ENCODE measurements around the gene R3HDM1. TPM values are rescaled to one million over a fixed set of nuclear protein-coding genes. Genes with fewer than 3 reads are reported as not detected.

The R3HDM1 gene
- polyA plus RNA-seq, 2 of the 4 experiments (the other 2 are of a cell fraction): 27.6 to 63.3 TPM

- POLR2A ChIA-PET: no interaction called here
- Histone ChIP-seq H3K27ac (no peak overlapping the region), H3K9me3 (no peaks in the 10 kb centered on the region), H3K4me1 (no peaks in the 10 kb centered on the region), H3K4me2 (no peak overlapping the region), H3K4me3 (no peak overlapping the region)
- whole genome bisulfite sequencing (ENCODE audit: missing lambda C conversion rate): 94% methylated on average over 3 of the region's 3 CpGs
- DNase-seq (ENCODE audit: low read depth in 1 of 2, low spot score in 1 of 2): no peak
- ATAC-seq: no peak
- TF ChIP-seq EHF (CRISPR knock-in tag; IDR thresholded peaks at IDR 0.05): no peak
- no peak for TF ChIP-seq ZC3H11A (IDR thresholded peaks at IDR 0.05)
- no peak for TF ChIP-seq CTCF (IDR thresholded peaks at IDR 0.05)
- TF ChIP-seq, protein P1, sequence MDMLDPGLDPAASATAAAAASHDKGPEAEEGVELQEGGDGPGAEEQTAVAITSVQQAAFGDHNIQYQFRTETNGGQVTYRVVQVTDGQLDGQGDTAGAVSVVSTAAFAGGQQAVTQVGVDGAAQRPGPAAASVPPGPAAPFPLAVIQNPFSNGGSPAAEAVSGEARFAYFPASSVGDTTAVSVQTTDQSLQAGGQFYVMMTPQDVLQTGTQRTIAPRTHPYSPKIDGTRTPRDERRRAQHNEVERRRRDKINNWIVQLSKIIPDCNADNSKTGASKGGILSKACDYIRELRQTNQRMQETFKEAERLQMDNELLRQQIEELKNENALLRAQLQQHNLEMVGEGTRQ (IDR thresholded peaks at IDR 0.05): no peak
- TF ChIP-seq PHF8 (IDR thresholded peaks at IDR 0.05; ENCODE audit: borderline replicate concordance, low read depth): no peak
- no peak for TF ChIP-seq POLR2A (IDR thresholded peaks at IDR 0.05; ENCODE audit: low read length)
- no peak for TF ChIP-seq REST (IDR thresholded peaks at IDR 0.05)
- no peak for TF ChIP-seq CBX8 (IDR thresholded peaks at IDR 0.05)
- TF ChIP-seq RFX5 (IDR thresholded peaks at IDR 0.05): no peak
- no peak for TF ChIP-seq E2F6 (IDR thresholded peaks at IDR 0.05; ENCODE audit: borderline replicate concordance, low read depth)
- no peak for TF ChIP-seq TFCP2L1 (CRISPR knock-in tag; IDR thresholded peaks at IDR 0.05)
- TF ChIP-seq HOXA7 (CRISPR knock-in tag; IDR thresholded peaks at IDR 0.05): no peak
- TF ChIP-seq MAX (IDR thresholded peaks at IDR 0.05): no peak
- no peak for TF ChIP-seq FOSB (CRISPR knock-in tag; IDR thresholded peaks at IDR 0.05)
- no peak for FAIRE-seq
- CTCF ChIA-PET: interaction anchor here (1.6 kb wide), 1 partner anchor 672 kb away, joined by 4 read pairs; no protein-coding TSS in a partner anchor
Observed at GRCh38 chr2:135676031-135676430, 144.7 kb downstream of the R3HDM1 start.

- H3K9me3 ChIP-seq: no peaks in the 10 kb centered on the region
- TF ChIP-seq MAZ (IDR thresholded peaks at IDR 0.05; ENCODE audit: borderline replicate concordance, low read depth, low read length): no peak
- no peak for TF ChIP-seq ZC3H11A (IDR thresholded peaks at IDR 0.05)
- TF ChIP-seq, protein P2, sequence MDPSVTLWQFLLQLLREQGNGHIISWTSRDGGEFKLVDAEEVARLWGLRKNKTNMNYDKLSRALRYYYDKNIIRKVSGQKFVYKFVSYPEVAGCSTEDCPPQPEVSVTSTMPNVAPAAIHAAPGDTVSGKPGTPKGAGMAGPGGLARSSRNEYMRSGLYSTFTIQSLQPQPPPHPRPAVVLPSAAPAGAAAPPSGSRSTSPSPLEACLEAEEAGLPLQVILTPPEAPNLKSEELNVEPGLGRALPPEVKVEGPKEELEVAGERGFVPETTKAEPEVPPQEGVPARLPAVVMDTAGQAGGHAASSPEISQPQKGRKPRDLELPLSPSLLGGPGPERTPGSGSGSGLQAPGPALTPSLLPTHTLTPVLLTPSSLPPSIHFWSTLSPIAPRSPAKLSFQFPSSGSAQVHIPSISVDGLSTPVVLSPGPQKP (IDR thresholded peaks at IDR 0.05; ENCODE audit: low read depth, low read length): no peak
- no peak for TF ChIP-seq HOXB13 (CRISPR knock-in tag; IDR thresholded peaks at IDR 0.05; ENCODE audit: low read depth)
- no peak for TF ChIP-seq RNF2 (IDR thresholded peaks at IDR 0.05; ENCODE audit: borderline replicate concordance, low read depth)
- no peak for TF ChIP-seq KDM5A (IDR thresholded peaks at IDR 0.05)
- no peak for TF ChIP-seq EHMT2 (IDR thresholded peaks at IDR 0.05; ENCODE audit: low read depth)
- TF ChIP-seq NFE2L2 (conservative IDR thresholded peaks at IDR 0.05; ENCODE audit: low read length): no peak
- TF ChIP-seq, protein P3, sequence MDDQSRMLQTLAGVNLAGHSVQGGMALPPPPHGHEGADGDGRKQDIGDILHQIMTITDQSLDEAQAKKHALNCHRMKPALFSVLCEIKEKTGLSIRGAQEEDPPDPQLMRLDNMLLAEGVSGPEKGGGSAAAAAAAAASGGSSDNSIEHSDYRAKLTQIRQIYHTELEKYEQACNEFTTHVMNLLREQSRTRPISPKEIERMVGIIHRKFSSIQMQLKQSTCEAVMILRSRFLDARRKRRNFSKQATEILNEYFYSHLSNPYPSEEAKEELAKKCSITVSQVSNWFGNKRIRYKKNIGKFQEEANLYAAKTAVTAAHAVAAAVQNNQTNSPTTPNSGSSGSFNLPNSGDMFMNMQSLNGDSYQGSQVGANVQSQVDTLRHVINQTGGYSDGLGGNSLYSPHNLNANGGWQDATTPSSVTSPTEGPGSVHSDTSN (IDR thresholded peaks at IDR 0.05): no peak
- TF ChIP-seq TP53 (CRISPR knock-in tag; IDR thresholded peaks at IDR 0.05): no peak
- no peak for TF ChIP-seq NPAS2 (CRISPR knock-in tag; IDR thresholded peaks at IDR 0.05; ENCODE audit: borderline replicate concordance)
- TF ChIP-seq CHD2 (IDR thresholded peaks at IDR 0.05; ENCODE audit: low read length, partially characterized antibody): no peak
- no peak for TF ChIP-seq CBX8 (IDR thresholded peaks at IDR 0.05)
- TF ChIP-seq SMC3 (IDR thresholded peaks at IDR 0.05): no peak
- no peak for TF ChIP-seq TFCP2L1 (CRISPR knock-in tag; IDR thresholded peaks at IDR 0.05)
- TF ChIP-seq KDM1A (IDR thresholded peaks at IDR 0.05; ENCODE audit: low read depth): no peak
- TF ChIP-seq RFX5 (IDR thresholded peaks at IDR 0.05): no peak
- H3K4me1 ChIP-seq: no peaks in the 10 kb centered on the region
- no peak for DNase-seq (ENCODE audit: low read depth in 1 of 2, low spot score in 1 of 2)
- ChIA-PET POLR2A (no interaction called here), CTCF (interaction anchor here (1.4 kb wide), 1 partner anchor 12 kb away, joined by 4 read pairs; no protein-coding TSS in a partner anchor)
- FAIRE-seq: no peak
- H3K27ac ChIP-seq: no peak overlapping the region
- H3K4me2 ChIP-seq: no peak overlapping the region
- H3K4me3 ChIP-seq: no peak overlapping the region
- no peak for ATAC-seq
- WGBS (ENCODE audit: missing lambda C conversion rate): 88% methylated on average over 2 of the region's 2 CpGs
Observed at GRCh38 chr2:135679125-135679524, 147.8 kb downstream of the R3HDM1 start.

Data from A549 (cell line).